Activated CD4-positive, CD25-positive, alpha-beta regulatory T cell treated with anti-CD3 and anti-CD28 coated beads, Interleukin-2, amount 50 U/mL, for 72 hours (primary cell): ENCODE results near the gene GPC3.

Source experiments
- DNase-seq: peaks from one replicate; pipeline ENCODE4 v3.0.0; 2021

The GPC3 gene

GRCh38 chrX:133676344-133677122 lies 308.9 kb downstream of the GPC3 start:
- DNase-seq: no peak

- DNase-seq: no peak
Observed at GRCh38 chrX:133674726-133675470, 310.5 kb downstream of the GPC3 start.

DNA sequence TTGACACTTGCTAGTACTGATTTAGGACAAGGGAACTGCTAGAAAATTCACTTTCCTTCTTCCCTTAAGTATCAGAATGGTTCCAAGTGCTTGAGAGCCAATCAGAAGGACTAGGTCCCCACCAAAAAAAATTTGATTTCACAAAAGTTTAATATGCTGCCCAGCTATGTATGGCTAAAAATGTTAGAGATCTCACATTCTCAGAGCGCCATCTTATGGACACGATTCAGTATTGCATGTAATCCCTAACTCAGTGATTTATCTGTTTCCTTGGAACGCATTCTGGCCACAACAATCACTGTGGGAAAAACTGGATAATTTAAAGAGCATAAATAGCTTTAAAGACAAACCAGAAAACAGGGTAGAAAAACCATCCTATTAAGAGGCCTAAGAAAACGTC lies 315.0 kb downstream of the GPC3 start:
- DNase-seq: no peak

GRCh38 chrX:133669214-133669613 lies 316.2 kb downstream of the GPC3 start:
- DNase-seq: no peak

GRCh38 chrX:133668225-133668931 lies 317.0 kb downstream of the GPC3 start:
- DNase-seq: no peak

DNA sequence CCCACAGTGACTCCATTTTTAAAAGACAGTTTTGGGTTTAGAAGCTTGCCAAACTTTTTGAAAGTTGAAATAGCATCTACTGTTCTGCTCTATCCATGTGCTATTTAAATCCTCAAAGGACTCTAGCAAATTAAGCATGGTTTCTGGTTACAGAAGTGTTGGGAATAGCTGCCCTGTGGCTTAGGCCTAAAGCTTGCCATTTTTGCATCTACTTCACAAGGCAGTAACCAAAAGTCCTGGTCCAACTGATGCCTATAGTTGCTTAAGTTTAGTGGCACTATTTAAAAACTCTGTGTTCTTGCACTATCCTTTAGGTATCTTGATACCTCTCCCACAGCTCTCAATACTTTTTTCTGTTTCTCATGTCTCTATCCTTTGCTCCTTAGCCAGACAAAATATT lies 319.1 kb downstream of the GPC3 start:
- DNase-seq: no peak

- DNase-seq: no peak
Observed at GRCh38 chrX:133661962-133662839, 323.2 kb downstream of the GPC3 start.

GRCh38 chrX:133660281-133660680 lies 325.1 kb downstream of the GPC3 start:
- no peak for DNase-seq

GRCh38 chrX:133658293-133658911 lies 327.0 kb downstream of the GPC3 start:
- DNase-seq: no peak

DNA sequence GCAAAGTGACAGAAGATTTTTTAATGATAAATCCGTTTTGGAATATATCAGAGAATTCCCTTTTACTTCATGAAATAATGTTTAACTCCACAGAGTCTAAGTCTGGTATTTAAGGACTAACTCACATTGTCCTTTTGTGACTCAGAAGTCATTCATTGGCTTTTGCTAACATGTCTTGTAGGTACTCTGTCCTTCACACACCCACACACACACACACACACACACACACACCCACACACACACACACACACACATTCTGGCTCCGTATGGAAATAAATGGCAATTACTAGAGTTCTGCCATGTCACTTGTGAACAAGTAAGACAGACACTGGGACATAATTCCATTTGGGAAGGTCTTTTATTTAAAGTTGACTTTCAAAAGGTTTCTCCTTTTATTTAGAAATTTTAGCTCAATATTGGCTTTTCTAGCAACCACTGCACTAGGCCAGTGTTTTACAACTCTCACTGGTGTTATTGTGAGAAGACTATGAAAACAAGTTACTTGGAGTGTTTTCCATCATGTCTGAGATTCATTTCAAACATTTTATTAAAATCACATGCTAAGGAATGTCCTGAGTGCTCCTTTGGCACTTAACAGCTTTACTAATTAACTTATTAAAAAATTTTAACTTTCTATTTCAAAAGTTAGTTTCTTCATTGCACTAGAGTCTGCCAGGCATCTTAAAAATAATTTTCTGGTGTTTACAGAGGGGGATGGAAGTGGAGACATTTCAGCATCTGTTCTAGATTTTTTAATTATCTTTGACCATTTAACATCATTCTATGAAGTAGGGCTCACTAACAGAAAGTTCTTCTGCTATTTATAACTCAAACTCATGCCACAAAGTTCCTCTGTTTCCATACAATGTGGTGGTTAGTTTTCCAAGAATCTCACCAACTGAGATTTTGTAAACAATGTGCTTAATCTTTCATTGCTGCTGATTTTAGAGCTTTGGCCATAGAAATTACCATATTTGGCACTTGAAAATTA lies 329.8 kb downstream of the GPC3 start:
- DNase-seq: no peak

GRCh38 chrX:133654811-133655210 lies 330.6 kb downstream of the GPC3 start:
- DNase-seq: no peak

DNA sequence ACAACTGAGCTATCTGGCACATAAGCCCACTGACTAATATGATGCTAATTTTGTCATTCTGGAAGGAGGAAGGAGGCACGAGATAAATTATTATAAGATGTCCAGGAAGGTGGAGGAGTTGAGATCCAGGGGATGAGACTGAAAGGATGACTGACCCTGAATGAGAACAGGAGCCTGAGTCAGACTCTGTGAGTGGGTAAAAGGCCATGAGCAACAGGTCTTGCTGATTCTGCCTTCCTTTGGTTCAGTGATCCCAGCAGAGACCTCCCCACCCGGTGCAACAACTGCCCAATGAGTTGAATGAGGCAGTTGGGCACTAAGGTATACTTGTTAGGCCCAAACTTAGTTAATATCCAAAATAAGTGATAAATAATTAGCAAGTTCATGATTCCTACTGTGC lies 332.0 kb downstream of the GPC3 start:
- no peak for DNase-seq

DNA sequence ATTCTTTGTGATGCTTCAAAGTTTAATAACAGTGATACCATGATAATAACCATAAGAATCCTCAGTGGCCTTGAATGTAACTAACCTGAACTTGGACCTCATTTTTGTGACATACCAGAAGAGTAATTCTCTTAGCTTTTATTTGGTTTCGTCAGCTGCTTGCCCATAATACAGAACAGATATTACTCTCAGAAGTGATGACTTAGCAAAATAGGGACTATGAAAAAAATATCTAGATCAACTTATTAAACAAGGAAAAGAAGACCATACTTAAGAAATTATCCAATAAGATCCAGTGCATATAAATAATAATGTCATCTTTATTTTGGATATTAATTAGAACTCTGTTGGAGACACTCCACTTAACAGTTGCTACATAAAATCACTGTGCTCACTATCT lies 333.2 kb downstream of the GPC3 start:
- DNase-seq: no peak

- DNase-seq: no peak
Observed at GRCh38 chrX:133650239-133650638, 335.2 kb downstream of the GPC3 start.

GRCh38 chrX:133649651-133650050 lies 335.7 kb downstream of the GPC3 start:
- no peak for DNase-seq

DNA sequence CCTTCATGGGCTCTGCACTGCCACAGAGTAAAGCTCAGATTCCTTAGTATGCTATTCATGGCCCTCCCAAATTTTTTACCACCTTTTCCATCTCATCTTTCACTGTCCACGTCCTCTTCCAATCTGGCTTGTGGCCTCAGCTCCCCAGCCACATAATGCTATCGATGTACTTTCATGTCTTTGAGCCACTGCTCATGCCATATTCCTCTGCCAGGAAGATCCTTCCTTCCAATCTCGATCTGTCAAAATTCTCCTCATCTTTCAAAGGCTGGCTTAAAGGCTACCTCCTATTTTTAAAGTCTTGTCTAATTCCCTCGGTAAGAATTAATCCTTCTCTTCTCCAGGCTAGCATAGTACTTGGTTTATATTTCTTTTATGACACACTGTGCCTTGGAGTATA lies 336.8 kb downstream of the GPC3 start:
- no peak for DNase-seq

DNA sequence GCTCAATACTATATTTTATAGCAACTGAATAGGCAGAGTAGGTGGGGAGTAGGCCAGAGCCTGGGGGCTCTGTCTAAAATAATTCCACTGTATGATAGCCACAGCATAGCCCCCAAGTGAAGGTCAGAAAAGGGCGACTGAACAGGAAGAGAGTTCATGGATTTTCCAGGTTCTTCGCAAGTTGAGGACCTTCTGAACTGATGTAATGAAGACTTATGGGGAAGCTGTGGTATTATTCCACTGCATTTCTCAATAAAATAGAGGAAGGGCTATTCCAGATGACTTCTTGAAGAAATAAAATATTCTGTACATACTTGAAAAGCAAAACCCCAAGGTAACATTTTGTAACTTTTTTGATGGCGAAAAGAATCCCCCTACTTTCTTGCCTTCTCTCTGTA lies 338.7 kb downstream of the GPC3 start:
- no peak for DNase-seq

DNA sequence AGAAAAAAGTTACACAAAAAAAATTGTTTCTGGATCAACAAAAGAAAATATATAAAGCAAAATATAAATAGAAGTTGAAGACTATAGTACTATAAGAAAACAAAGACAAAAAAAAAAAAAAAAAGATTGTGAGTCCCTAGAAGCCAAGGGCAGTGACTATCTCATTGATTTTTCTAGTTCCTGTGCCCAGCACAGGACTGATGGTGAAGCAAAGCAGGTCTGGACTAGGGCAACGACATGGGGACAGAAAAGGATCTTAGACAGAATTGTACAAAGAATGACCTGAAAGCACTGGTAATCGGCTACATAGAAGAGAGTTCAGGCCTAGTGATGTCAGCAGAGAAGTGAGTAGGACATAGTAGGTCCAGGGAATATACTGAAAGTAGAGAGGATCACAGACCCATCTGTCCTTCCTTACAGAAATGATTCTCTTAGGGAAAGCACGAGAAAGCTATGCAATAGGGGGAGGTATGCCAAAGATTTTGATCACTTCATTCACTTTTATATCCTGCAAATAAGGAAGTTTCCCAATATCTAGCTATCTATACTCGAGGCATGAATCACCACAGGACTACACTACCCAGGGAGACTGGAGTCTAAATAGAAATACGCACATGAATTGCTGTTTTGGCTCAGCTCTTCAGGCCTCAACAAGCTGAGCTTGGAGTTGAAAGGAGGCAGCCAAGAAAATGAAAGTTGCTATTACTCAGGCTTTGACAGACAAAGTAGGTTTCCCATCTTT lies 339.2 kb downstream of the GPC3 start:
- DNase-seq: no peak

DNA sequence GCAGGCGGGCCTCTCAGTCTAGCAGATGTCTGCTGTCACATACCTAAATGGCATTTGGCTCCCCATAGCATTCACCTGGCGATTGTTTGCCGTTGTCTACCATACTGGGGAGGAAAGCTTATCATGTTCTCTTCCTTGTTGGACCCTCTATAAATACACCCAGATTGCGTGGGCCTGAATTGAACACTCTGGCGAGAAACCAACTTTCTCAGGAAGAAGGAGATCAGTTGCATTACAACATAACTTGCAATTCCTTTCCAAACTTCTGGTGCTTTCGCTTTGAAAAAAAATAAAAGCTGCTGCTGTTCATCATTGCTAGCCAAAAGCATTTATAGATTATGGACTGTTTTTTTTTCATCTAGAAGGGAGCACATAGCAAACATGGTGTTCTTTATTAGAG lies 340.1 kb downstream of the GPC3 start:
- no peak for DNase-seq
